ENCODE measurements around the gene PTTG1IP.

GRCh38 chr21:44850208-44850800, 23.2 kb downstream of the PTTG1IP start:
- TF ChIP-seq, protein P1, sequence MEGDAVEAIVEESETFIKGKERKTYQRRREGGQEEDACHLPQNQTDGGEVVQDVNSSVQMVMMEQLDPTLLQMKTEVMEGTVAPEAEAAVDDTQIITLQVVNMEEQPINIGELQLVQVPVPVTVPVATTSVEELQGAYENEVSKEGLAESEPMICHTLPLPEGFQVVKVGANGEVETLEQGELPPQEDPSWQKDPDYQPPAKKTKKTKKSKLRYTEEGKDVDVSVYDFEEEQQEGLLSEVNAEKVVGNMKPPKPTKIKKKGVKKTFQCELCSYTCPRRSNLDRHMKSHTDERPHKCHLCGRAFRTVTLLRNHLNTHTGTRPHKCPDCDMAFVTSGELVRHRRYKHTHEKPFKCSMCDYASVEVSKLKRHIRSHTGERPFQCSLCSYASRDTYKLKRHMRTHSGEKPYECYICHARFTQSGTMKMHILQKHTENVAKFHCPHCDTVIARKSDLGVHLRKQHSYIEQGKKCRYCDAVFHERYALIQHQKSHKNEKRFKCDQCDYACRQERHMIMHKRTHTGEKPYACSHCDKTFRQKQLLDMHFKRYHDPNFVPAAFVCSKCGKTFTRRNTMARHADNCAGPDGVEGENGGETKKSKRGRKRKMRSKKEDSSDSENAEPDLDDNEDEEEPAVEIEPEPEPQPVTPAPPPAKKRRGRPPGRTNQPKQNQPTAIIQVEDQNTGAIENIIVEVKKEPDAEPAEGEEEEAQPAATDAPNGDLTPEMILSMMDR (IDR thresholded peaks at IDR 0.05) = no peak
- TF ChIP-seq POLR2AphosphoS5 (IDR thresholded peaks at IDR 0.05) (no peak), POLR2A (IDR thresholded peaks at IDR 0.05) (no peak)

Data from upper lobe of left lung (tissue), 4 donors.